Vagina (tissue), 2 donors: ENCODE results near the gene ADSS2. TPM values are rescaled to one million over a fixed set of nuclear protein-coding genes. Genes with fewer than 3 reads are reported as not detected.

Experiments used
- DNase-seq, 2 donors: peaks; one replicate each; pipeline ENCODE4 v3.0.0-alpha.2; 2017; ENCODE audit errors: extremely low spot score in 2 of 2
- H3K27ac ChIP-seq: fragments of 200-600 bp; sonication (generic); one replicate; pipeline ENCODE4 v1.5.1; 2019
- H3K27me3 ChIP-seq: fragments of 200-600 bp; sonication (generic); one replicate; pipeline ENCODE4 v1.5.1; 2019
- H3K36me3 ChIP-seq, 2 donors: fragments of 200-600 bp; sonication (generic); one replicate each; pipeline ENCODE4 v1.5.1; 2017 to 2019
- H3K4me1 ChIP-seq: fragments of 200-600 bp; sonication (generic); one replicate; pipeline ENCODE4 v1.5.1; 2019
- H3K4me3 ChIP-seq, 2 donors: fragments of 200-600 bp; sonication (generic); 1 replicate in 1 of 2; 2 replicates in 1 of 2; pipeline ENCODE4 v1.5.1; 2016 to 2019
- H3K9me3 ChIP-seq: fragments of 200-600 bp; sonication (generic); one replicate; pipeline ENCODE4 v1.5.1; 2019
- CTCF ChIP-seq, 3 experiments: fragments of 450-650 bp in 2 of 3; fragments of 200-600 bp in 1 of 3; sonication (generic) in 1 of 3; IDR thresholded peaks; one replicate each; pipeline ENCODE4 v1.5.1; 2017 to 2019; ENCODE audit warnings: antibody characterized with exemption in 3 of 3, mild to moderate bottlenecking in 2 of 3, moderate library complexity in 2 of 3
- POLR2A ChIP-seq, 2 donors: fragments of 450-650 bp; IDR thresholded peaks; one replicate each; pipeline ENCODE4 v1.6.1; 2017; ENCODE audit warnings: antibody characterized with exemption in 2 of 2, mild to moderate bottlenecking in 2 of 2, moderate library complexity in 2 of 2
- POLR2AphosphoS5 ChIP-seq, 2 donors: sonication (generic); formaldehyde crosslinking; IDR thresholded peaks; one replicate each; pipeline ENCODE4 v1.9.0; 2017; ENCODE audit warnings: antibody characterized with exemption in 2 of 2, mild to moderate bottlenecking in 2 of 2, low read depth in 1 of 2; ENCODE audit not compliant: insufficient read depth in 1 of 2
- intact Hi-C: fragments of 100-400 bp; cut with DNase I; formaldehyde crosslinking; loops from one replicate; pipeline ENCODE4 v1.15.1; 2023
- total RNA-seq: library from RNA; depleted of rRNA; stranded (reverse); fragments of >200 nt; gene quantifications from one replicate; pipeline ENCODE4 v1.2.3, GENCODE V29; 2016

ADSS2 gene
- total RNA-seq, 1 donor from 2014 or later, result 38.1 TPM

- Histone ChIP-seq H3K4me3 (no peak overlapping the region), H3K27ac (no peak overlapping the region), H3K9me3 (no peaks in the 10 kb centered on the region), H3K4me1 (peaks cover 13% of the 10 kb centered on the region), H3K36me3 (no peaks in the 10 kb centered on the region), H3K27me3 (no peaks in the 10 kb centered on the region)
- TF ChIP-seq POLR2A (IDR thresholded peaks at IDR 0.05) (no peak), POLR2AphosphoS5 (IDR thresholded peaks at IDR 0.05; ENCODE audit: insufficient read depth in 1 of 2, low read depth in 1 of 2) (no peak), CTCF (IDR thresholded peaks at IDR 0.05) (no peak)
- intact Hi-C loops, result loop anchor here (5.0 kb wide), 1 partner anchor 201 kb away; no protein-coding TSS in a partner anchor
- DNase-seq, result no peak
Measured at GRCh38 chr1:244456586-244456985, 4.9 kb upstream of the ADSS2 start.

GRCh38 chr1:244454412-244454811, 2.7 kb upstream of the ADSS2 start:
- DNase-seq, result no peak
- Histone ChIP-seq H3K27ac (no peak overlapping the region), H3K9me3 (no peaks in the 10 kb centered on the region), H3K4me1 (peaks cover 17% of the 10 kb centered on the region), H3K27me3 (no peaks in the 10 kb centered on the region), H3K36me3 (no peaks in the 10 kb centered on the region), H3K4me3 (no peak overlapping the region)
- intact Hi-C loops, result loop anchor here (5.0 kb wide), 1 partner anchor 407 kb away; no protein-coding TSS in a partner anchor
- TF ChIP-seq POLR2AphosphoS5 (IDR thresholded peaks at IDR 0.05; ENCODE audit: insufficient read depth in 1 of 2, low read depth in 1 of 2) (no peak), POLR2A (IDR thresholded peaks at IDR 0.05) (no peak), CTCF (IDR thresholded peaks at IDR 0.05) (no peak)

GRCh38 chr1:244451951-244452795, 464 bp upstream of the ADSS2 start:
- peak overlapping the region; percentile 79 to 99 for H3K4me3 ChIP-seq
- peak overlapping the region; percentile 94 for H3K27ac ChIP-seq
- DNase-seq, result peak; percentile 98 to 99
- no peaks in the 10 kb centered on the region for H3K27me3 ChIP-seq
- peaks cover 32% of the 10 kb centered on the region for H3K4me1 ChIP-seq
- intact Hi-C loops, result loop anchor here (5.0 kb wide), 1 partner anchor 405 kb away; no protein-coding TSS in a partner anchor
- H3K9me3 ChIP-seq, result no peaks in the 10 kb centered on the region
- no peaks in the 10 kb centered on the region for H3K36me3 ChIP-seq
- TF ChIP-seq POLR2A (IDR thresholded peaks at IDR 0.05) (no peak), CTCF (IDR thresholded peaks at IDR 0.05) (peak; percentile 4 to 60 (median 19)), POLR2AphosphoS5 (IDR thresholded peaks at IDR 0.05; ENCODE audit: insufficient read depth in 1 of 2, low read depth in 1 of 2) (peak in 1 of 2 donors; percentile 83)

- peak overlapping the region; percentile 94 for H3K27ac ChIP-seq
- no peaks in the 10 kb centered on the region for H3K36me3 ChIP-seq
- H3K4me3 ChIP-seq, result peak overlapping the region; percentile 79 to 99
- intact Hi-C loops, result loop anchor here (5.0 kb wide), 1 partner anchor 404 kb away; no protein-coding TSS in a partner anchor
- DNase-seq, result no peak
- no peaks in the 10 kb centered on the region for H3K27me3 ChIP-seq
- H3K9me3 ChIP-seq, result no peaks in the 10 kb centered on the region
- H3K4me1 ChIP-seq, result peaks cover 41% of the 10 kb centered on the region
- TF ChIP-seq POLR2AphosphoS5 (IDR thresholded peaks at IDR 0.05; ENCODE audit: insufficient read depth in 1 of 2, low read depth in 1 of 2), result no peak
- TF ChIP-seq POLR2A (IDR thresholded peaks at IDR 0.05), result no peak
Measured at GRCh38 chr1:244450597-244451538, 841 bp downstream of the ADSS2 start.

GRCh38 chr1:244449936-244450508, 1.7 kb downstream of the ADSS2 start:
- Histone ChIP-seq H3K27me3 (no peaks in the 10 kb centered on the region), H3K4me3 (peak overlapping the region; percentile 79 to 99), H3K36me3 (no peaks in the 10 kb centered on the region), H3K4me1 (peaks cover 49% of the 10 kb centered on the region), H3K9me3 (no peaks in the 10 kb centered on the region), H3K27ac (peak overlapping the region; percentile 94)
- intact Hi-C loops, result loop anchor here (5.0 kb wide), 1 partner anchor 403 kb away; no protein-coding TSS in a partner anchor
- TF ChIP-seq CTCF (IDR thresholded peaks at IDR 0.05), result no peak
- no peak for TF ChIP-seq POLR2A (IDR thresholded peaks at IDR 0.05)
- no peak for TF ChIP-seq POLR2AphosphoS5 (IDR thresholded peaks at IDR 0.05; ENCODE audit: insufficient read depth in 1 of 2, low read depth in 1 of 2)
- no peak for DNase-seq
